Body of pancreas (tissue), 4 donors: Measurements from ENCODE around the gene KIFAP3.

Experiments used
- CTCF ChIP-seq, 7 experiments: fragments of 450-650 bp in 4 of 7; fragments of 200-600 bp in 3 of 7; sonication (generic) in 3 of 7; IDR thresholded peaks; one replicate each; pipeline ENCODE4 v1.5.1; 2016 to 2019; ENCODE audit warnings: antibody characterized with exemption in 7 of 7
- POLR2A ChIP-seq, 3 donors: fragments of 450-650 bp; IDR thresholded peaks; one replicate each; pipeline ENCODE4 v1.6.1; 2016; ENCODE audit warnings: antibody characterized with exemption in 3 of 3, mild to moderate bottlenecking in 2 of 3

GRCh38 chr1:169931795-169932231, 142.7 kb downstream of the KIFAP3 start:
- TF ChIP-seq CTCF (IDR thresholded peaks at IDR 0.05) = no peak
- TF ChIP-seq POLR2A (IDR thresholded peaks at IDR 0.05) = no peak
